NCI-H1105 (cell line): ENCODE measurements around the gene FDXR.

Experiments
- DNase-seq: peaks from one replicate; lab custom pipeline; 2025; lab: John Stamatoyannopoulos, UW

FDXR gene

DNA sequence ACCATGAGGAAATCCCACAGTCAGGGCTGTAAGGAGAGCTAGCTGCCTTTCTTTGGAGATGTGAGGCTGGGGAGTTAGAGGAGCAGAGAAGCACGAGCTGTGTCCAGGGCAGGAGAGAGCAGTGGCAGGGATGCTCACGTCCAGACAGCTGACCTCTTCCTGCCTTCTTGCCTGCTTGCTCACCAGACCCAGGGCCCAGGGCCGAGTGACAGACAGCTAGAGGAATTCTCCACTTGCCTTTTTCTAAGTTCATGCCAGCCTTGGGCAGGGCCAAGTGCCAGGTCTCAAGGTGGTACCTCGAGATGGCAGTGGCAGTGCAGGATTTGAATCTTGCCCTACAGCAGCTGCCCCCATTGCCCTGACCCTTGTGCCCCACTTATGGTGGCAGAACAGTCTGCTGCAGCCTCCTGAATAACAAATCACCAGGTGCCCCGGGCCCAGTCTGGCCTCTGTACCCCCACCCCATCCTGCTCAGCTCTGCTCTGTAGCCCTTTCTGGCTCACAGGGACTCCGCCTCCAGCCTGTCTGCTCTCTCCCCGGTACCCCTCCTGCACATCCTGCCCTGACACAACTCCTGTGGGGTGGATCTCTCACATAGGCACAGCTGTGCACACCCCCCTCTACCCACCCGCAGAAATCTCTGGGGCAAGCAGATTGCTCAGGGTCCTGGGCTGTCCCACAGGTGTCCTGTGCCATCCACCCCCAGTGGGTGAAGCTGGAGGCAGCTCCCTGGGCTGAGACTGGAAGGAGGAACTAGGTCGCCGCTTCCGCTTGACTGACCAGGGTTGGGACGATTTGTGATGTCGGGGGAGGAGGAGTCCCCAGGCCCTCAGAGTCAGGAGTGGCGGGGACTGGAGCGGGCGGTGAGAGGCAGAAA lies 39.1 kb downstream of the FDXR start:
- DNase-seq: no peak

- DNase-seq: no peak
Measured at GRCh38 chr17:74832421-74832820, 40.4 kb downstream of the FDXR start.

DNA sequence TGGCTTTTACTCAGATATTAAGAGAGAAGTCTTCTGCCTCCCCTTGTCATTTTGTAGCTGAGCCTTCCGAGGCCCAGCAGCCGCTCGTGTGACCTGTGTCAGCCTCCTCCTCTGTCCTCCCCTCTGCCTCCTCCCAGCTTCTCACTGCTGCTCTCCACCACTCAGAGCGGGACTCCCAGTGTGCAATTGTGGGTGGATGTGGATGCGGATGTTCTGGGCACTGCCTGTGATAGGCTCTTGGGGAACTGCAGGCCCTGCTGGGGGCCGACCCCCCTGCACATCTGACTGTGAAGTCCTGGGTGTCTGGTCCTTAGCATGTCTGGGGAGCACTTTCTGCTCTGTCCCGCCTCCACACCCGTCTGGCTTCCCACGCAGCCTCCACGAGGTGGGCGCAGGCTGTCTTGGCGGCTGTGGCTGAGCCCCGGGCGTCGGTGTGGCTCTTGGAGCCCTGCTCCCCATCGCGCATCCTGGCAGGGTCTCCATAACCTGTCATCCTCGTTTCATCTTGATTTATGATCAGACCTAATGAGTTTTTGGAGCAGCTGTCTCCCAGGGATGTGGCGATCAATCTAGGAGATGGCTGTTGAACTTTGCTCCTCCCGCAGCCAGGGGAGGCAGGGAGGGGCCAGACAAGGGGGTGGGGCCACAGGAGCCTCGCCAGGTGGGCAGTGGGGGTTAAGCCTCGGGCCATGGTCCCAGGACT lies 41.2 kb downstream of the FDXR start:
- peak; percentile 61 for DNase-seq

- DNase-seq: no peak
Measured at GRCh38 chr17:74830861-74831260, 41.9 kb downstream of the FDXR start.

- DNase-seq: no peak
Measured at GRCh38 chr17:74827800-74828199, 45.0 kb downstream of the FDXR start.

GRCh38 chr17:74825952-74826719 lies 46.7 kb downstream of the FDXR start:
- no peak for DNase-seq

DNA sequence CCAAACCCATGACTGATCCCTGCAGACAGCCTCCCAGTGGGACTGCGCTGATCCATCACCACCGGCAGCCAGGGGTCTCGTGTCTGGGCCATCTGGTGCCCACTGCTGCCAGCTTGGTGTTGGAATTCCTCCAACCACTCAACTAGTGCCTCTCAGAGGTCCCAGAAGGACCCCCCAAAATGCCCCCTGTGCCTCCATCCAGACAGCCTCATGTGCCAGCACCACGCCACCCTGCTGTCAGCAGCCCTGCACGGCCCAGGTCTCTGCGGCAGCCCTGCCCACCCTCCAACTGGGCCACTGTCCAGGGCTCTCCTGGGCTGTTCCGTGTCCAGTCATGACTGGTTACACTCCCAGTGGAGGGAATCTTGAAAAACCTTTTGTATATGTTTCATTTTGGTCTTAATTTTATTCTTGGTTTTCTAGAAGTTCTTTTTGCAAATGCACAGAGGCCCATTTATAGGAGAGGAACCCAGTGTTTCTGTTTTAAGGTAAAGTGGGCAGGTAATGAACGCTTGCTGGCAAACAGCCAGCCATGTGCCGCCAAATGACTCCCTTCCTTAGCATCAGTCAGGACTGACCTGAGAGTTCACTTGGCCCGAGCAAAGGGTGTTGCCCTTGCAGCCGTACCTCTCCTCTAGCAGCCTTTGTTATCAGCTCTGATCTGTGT lies 47.7 kb downstream of the FDXR start:
- DNase-seq: no peak

- DNase-seq: no peak
Measured at GRCh38 chr17:74822939-74823367, 49.8 kb downstream of the FDXR start.

DNA sequence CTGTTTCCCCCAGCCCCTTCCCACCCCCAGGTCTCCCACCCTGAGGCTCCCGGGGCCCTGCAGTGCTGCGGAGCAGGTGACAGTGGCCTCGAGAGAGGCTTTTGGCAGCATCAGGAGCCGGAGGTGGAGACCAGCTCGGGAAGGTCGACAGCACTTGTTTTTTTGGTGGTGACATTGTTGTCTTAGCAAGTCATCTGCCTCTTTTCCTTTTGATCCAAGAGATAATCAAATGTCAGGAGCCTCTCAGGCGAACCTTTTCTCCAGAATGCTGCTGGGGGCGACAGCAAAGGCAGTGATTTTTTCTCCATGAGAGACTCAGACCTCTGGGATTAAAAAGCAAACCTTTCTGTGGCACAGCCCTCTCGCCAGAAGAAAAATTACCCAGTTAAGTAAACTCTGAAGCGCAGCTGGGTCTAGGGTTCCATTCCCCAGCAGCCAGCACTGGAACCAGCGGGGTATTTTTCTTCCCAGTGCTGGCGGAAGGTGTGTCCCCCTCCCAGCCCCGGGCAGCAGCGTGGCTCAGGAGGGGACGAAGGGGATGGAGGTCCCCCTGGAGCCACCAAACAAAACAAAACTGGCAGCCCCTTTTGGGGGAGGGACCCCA lies 50.4 kb downstream of the FDXR start:
- DNase-seq: no peak

DNA sequence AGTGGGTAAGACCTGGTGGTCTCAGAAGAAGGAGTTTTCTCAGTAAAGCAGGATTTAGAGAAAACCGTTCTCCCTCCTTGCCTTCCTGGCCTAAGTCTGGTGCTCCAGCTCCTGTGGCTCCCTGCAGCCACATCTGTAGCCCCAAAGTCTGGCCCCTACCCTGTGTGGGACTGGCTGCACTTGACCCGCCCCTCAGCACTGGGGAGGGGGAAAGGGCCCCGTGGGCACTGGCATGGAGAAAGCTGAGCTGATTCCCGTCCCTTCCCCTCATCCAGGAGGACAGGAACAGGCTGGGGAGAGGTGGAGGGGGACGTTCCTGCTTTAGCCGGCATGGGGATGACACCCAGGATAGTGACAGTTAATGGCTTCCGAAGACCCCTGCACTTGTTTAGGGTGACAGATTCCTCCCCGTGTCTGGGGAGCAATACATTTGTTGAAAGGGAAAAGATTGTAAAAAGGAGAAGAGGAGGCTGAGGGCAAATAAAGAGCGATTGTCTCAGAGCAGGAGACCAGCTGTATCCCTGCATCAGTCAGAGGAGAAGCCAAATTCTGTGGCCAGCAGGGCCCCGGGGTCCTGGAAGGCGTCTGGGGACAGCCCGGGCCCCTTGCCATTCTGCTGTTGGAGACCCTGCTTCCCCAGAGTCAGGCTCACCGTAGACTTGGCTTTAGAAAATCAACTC lies 51.0 kb downstream of the FDXR start:
- DNase-seq: no peak

DNA sequence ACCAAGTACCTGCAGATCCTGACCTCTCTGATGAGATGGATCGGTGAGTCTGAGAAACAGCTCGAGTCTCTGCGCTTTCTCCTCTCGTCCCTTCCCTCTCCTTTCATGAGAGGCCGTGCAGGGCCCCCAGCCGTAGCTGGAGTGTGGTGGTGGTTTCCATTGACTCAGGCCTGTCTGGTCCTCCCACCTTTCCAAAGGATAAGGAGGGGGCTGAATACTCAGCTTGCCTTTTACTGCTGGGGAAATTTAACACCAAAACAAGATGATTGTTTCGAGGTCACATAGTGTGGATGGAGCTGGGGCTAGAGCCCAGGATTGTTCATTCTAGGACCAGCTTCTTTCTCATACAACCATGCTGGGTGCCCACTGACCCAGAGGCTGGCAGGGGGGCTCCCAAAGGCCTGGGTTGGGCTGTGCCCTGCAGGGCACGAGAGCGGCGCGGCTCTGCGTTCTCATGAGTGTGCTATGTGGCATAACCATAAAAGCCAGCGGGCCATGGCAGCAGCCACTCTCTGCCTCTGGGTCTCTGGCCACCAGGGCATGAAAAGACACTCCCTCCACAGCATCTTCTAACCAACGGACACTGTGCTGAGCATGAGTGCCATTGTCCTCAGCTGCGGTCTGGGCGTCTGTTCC lies 52.9 kb downstream of the FDXR start:
- DNase-seq: no peak

- no peak for DNase-seq
Measured at GRCh38 chr17:74818291-74818938, 54.4 kb downstream of the FDXR start.

DNA sequence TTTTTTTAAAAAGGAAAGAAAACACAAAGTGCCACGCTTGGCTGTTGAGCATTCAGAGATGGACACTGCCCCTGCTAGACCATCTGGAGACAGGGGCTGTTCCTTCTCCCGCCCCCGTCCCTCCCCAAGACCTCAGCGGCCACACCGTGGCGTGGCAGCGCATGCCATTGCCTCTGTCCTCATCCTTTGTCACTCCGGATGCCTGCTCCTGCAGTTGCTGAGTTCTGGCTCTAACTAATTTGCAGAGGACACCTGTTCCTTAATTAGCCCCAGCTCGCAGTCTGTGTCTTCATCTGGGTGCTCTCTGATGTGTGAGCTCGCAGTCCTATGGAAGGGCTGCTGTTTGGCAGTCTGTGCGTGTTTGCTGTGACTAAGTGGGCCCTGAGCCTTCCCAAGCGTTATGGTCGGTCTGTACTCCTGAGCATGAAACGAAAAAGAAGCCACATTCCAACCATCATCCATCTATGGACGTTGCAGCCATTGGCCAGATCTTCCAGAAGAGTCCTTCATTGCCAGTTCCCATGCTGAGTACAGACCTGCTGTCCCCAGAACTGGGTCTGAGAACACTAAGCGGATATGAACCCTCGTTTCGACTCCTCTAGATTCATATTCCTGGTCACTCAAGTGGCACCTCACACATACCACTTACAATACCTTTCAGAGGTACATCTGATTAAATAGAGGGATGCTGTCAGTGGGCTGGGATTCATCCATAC lies 55.7 kb downstream of the FDXR start:
- DNase-seq: no peak

- no peak for DNase-seq
Measured at GRCh38 chr17:74815550-74816370, 57.0 kb downstream of the FDXR start.

DNA sequence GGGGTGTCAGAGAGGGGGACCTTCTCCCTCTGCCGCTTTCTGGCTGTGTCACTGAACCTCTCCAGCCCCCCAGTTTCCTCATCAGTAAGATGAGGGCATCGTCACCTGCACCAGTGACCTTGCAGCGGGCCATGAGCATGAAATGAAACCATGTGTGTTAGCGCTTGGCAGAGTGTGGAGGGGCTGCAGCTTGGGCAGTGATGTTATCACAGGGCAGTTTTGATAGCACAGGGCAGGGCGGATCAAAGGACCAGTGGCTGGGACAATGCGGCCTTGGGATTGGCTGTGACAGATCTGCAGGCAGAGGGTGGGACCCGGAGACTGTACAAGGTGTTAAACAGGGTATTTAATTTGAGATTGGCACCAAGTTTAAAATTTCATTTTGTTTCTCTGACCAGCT lies 57.7 kb downstream of the FDXR start:
- no peak for DNase-seq

DNA sequence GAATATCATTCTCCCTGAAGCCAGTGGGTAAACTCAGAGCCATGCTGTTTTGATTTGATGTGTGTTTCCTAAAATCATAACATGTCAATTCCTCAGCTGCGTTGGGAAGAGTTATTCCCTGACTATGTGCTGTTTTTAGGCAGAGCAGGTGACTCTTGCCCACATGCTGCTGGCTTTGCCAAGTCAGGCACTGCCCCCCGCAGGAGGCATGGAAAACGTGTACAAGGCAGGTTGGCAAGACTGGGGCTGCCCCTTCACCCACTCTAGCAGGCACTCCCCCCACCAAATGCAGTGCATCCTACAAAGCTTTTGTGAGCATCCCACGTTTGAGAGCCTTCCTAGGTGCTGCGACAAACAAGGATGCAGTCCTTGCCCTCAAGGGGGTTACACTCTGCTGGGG lies 58.3 kb downstream of the FDXR start:
- DNase-seq: no peak
